Large intestine (tissue), 3 donors: ENCODE measurements around the gene SORCS2. TPM values are rescaled to one million over a fixed set of nuclear protein-coding genes. Genes with fewer than 3 reads are reported as not detected.

Experiments used
- DNase-seq, 2 donors: peaks; one replicate each; pipeline versions ENCODE4 v3.0.0 to v3.0.0-alpha.2; 2013
- H3K27ac ChIP-seq: one replicate; pipeline ENCODE4 v1.5.1; 2013; ENCODE audit warnings: low read length
- H3K27me3 ChIP-seq: 2 replicates; pipeline ENCODE4 v1.6.1; 2013; ENCODE audit warnings: low read length; ENCODE audit not compliant: control insufficient read depth, insufficient read depth
- H3K36me3 ChIP-seq: 2 replicates; pipeline ENCODE4 v1.6.1; 2013; ENCODE audit warnings: low read length; ENCODE audit not compliant: control insufficient read depth, insufficient read depth
- H3K4me1 ChIP-seq: one replicate; pipeline ENCODE4 v1.6.1; 2013; ENCODE audit warnings: low read length; ENCODE audit not compliant: control insufficient read depth, insufficient read depth
- H3K4me3 ChIP-seq: one replicate; pipeline ENCODE4 v1.5.1; 2013; ENCODE audit warnings: low read length
- H3K9me3 ChIP-seq: one replicate; pipeline ENCODE4 v1.6.1; 2013; ENCODE audit warnings: mild to moderate bottlenecking, low read depth, low read length, moderate library complexity; ENCODE audit not compliant: control insufficient read depth
- WGBS: methylation state at CpG from one replicate; pipeline ENCODE4 v1.1.5; 2013; ENCODE audit warnings: low lambda C conversion rate; ENCODE audit not compliant: insufficient coverage; 5-methylcytosine and 5-hydroxymethylcytosine counted together
- polyA plus RNA-seq: library from polyadenylated mRNA; unstranded; fragments of 120-200 nt; gene quantifications from one replicate; pipeline ENCODE4 v1.2.1, GENCODE V29; 2013

SORCS2 gene
- polyA plus RNA-seq, 1 donor: 3.6 TPM

GRCh38 chr4:7697821-7698220 is 505.5 kb downstream of the SORCS2 start:
- no CpG with 5 or more reads among the region's 13 CpGs for WGBS
- Histone ChIP-seq H3K27ac (no peak overlapping the region), H3K36me3 (no peaks in the 10 kb centered on the region), H3K4me3 (no peak overlapping the region), H3K27me3 (no peaks in the 10 kb centered on the region), H3K4me1 (no peaks in the 10 kb centered on the region), H3K9me3 (no peaks in the 10 kb centered on the region)
- DNase-seq: no peak

- Histone ChIP-seq H3K36me3 (no peaks in the 10 kb centered on the region), H3K4me1 (no peaks in the 10 kb centered on the region), H3K4me3 (no peak overlapping the region), H3K27ac (no peak overlapping the region), H3K27me3 (no peaks in the 10 kb centered on the region), H3K9me3 (no peaks in the 10 kb centered on the region)
- no peak for DNase-seq
- WGBS: no CpG with 5 or more reads among the region's 12 CpGs
Measured at GRCh38 chr4:7698584-7698983, 506.2 kb downstream of the SORCS2 start.

GRCh38 chr4:7699031-7699430 is 506.7 kb downstream of the SORCS2 start:
- Histone ChIP-seq H3K4me1 (no peaks in the 10 kb centered on the region), H3K4me3 (no peak overlapping the region), H3K36me3 (no peaks in the 10 kb centered on the region), H3K27me3 (no peaks in the 10 kb centered on the region), H3K27ac (no peak overlapping the region), H3K9me3 (no peaks in the 10 kb centered on the region)
- no CpG with 5 or more reads among the region's 8 CpGs for WGBS
- DNase-seq: peak in 1 of 2 donors; percentile 17

GRCh38 chr4:7699825-7700224 is 507.5 kb downstream of the SORCS2 start:
- no peak overlapping the region for H3K27ac ChIP-seq

GRCh38 chr4:7700665-7701064 is 508.3 kb downstream of the SORCS2 start:
- Histone ChIP-seq H3K27me3 (no peaks in the 10 kb centered on the region), H3K9me3 (no peaks in the 10 kb centered on the region), H3K4me1 (no peaks in the 10 kb centered on the region), H3K36me3 (no peaks in the 10 kb centered on the region), H3K27ac (no peak overlapping the region), H3K4me3 (no peak overlapping the region)
- no peak for DNase-seq
- WGBS: no CpG with 5 or more reads among the region's 9 CpGs

More at GRCh38 chr4:7699825-7700224, 507.5 kb downstream of the SORCS2 start:
- no CpG with 5 or more reads among the region's 10 CpGs for WGBS
- Histone ChIP-seq H3K9me3 (no peaks in the 10 kb centered on the region), H3K36me3 (no peaks in the 10 kb centered on the region), H3K4me3 (no peak overlapping the region), H3K27me3 (no peaks in the 10 kb centered on the region), H3K4me1 (no peaks in the 10 kb centered on the region)
- no peak for DNase-seq

GRCh38 chr4:7701866-7702649 is 509.7 kb downstream of the SORCS2 start:
- Histone ChIP-seq H3K4me3 (no peak overlapping the region), H3K9me3 (no peaks in the 10 kb centered on the region), H3K4me1 (no peaks in the 10 kb centered on the region), H3K27ac (no peak overlapping the region), H3K36me3 (no peaks in the 10 kb centered on the region), H3K27me3 (no peaks in the 10 kb centered on the region)
- no peak for DNase-seq
- WGBS: no CpG with 5 or more reads among the region's 19 CpGs

- H3K4me3 ChIP-seq: no peak overlapping the region
- H3K36me3 ChIP-seq: no peaks in the 10 kb centered on the region
- no peaks in the 10 kb centered on the region for H3K27me3 ChIP-seq
- no peak overlapping the region for H3K27ac ChIP-seq
- DNase-seq: no peak
- H3K4me1 ChIP-seq: no peaks in the 10 kb centered on the region
- no peaks in the 10 kb centered on the region for H3K9me3 ChIP-seq
- no CpG with 5 or more reads among the region's 8 CpGs for WGBS
Measured at GRCh38 chr4:7703688-7704087, 511.4 kb downstream of the SORCS2 start.

GRCh38 chr4:7704091-7704490 is 511.8 kb downstream of the SORCS2 start:
- WGBS: no CpG with 5 or more reads among the region's 16 CpGs
- H3K27ac ChIP-seq: no peak overlapping the region
- no peaks in the 10 kb centered on the region for H3K27me3 ChIP-seq
- H3K9me3 ChIP-seq: no peaks in the 10 kb centered on the region
- DNase-seq: no peak
- H3K36me3 ChIP-seq: no peaks in the 10 kb centered on the region
- H3K4me1 ChIP-seq: no peaks in the 10 kb centered on the region
- no peak overlapping the region for H3K4me3 ChIP-seq

- Histone ChIP-seq H3K4me1 (no peaks in the 10 kb centered on the region), H3K9me3 (no peaks in the 10 kb centered on the region), H3K27ac (no peak overlapping the region), H3K4me3 (no peak overlapping the region), H3K27me3 (no peaks in the 10 kb centered on the region), H3K36me3 (no peaks in the 10 kb centered on the region)
- WGBS: no CpG with 5 or more reads among the region's 19 CpGs
- no peak for DNase-seq
Measured at GRCh38 chr4:7704625-7705024, 512.3 kb downstream of the SORCS2 start.

GRCh38 chr4:7705062-7705461 is 512.7 kb downstream of the SORCS2 start:
- no peaks in the 10 kb centered on the region for H3K9me3 ChIP-seq
- no peak overlapping the region for H3K4me3 ChIP-seq
- H3K36me3 ChIP-seq: no peaks in the 10 kb centered on the region
- no peak overlapping the region for H3K27ac ChIP-seq
- no peaks in the 10 kb centered on the region for H3K27me3 ChIP-seq
- no peak for DNase-seq
- no CpG with 5 or more reads among the region's 8 CpGs for WGBS
- no peaks in the 10 kb centered on the region for H3K4me1 ChIP-seq

- no peak overlapping the region for H3K4me3 ChIP-seq
- no peak overlapping the region for H3K27ac ChIP-seq
- no peaks in the 10 kb centered on the region for H3K36me3 ChIP-seq
- no peaks in the 10 kb centered on the region for H3K27me3 ChIP-seq
- H3K4me1 ChIP-seq: no peaks in the 10 kb centered on the region
- H3K9me3 ChIP-seq: no peaks in the 10 kb centered on the region
- WGBS: no CpG with 5 or more reads among the region's 7 CpGs
- DNase-seq: peak in 1 of 2 donors; percentile 17
Measured at GRCh38 chr4:7705593-7705992, 513.3 kb downstream of the SORCS2 start.
